Measurements from ENCODE around the gene NUP205. TPM values are rescaled to one million over a fixed set of nuclear protein-coding genes. Genes with fewer than 3 reads are reported as not detected.

The NUP205 gene
- total and polyA plus RNA-seq, 2 of the 13 experiments (the other 11 are each of a cell fraction or from before 2014, with no cell fraction given): 46.2 to 87.2 TPM

- no peak overlapping the region for H3K27ac ChIP-seq (ENCODE audit: extremely low read length, insufficient read depth, low read length)
- H3K79me2 ChIP-seq (ENCODE audit: insufficient read depth, low read length): peaks cover 5% of the 10 kb centered on the region
- TF ChIP-seq MED13 (CRISPR knock-in tag; IDR thresholded peaks at IDR 0.05): no peak
- no peak for TF ChIP-seq ZSCAN12 (CRISPR knock-in tag; IDR thresholded peaks at IDR 0.05)
- no peak for TF ChIP-seq ZFP90 (CRISPR knock-in tag; IDR thresholded peaks at IDR 0.05; ENCODE audit: borderline replicate concordance)
- no peak for TF ChIP-seq NR2F1 (CRISPR knock-in tag; IDR thresholded peaks at IDR 0.05)
- TF ChIP-seq ZMYM3 (CRISPR knock-in tag; IDR thresholded peaks at IDR 0.05): no peak
- no peak for TF ChIP-seq ZNF12 (CRISPR knock-in tag; IDR thresholded peaks at IDR 0.05)
- TF ChIP-seq TEAD3 (CRISPR knock-in tag; optimal IDR thresholded peaks at IDR 0.05; ENCODE audit: borderline replicate concordance): no peak
- TF ChIP-seq ZNF337 (CRISPR knock-in tag; IDR thresholded peaks at IDR 0.05; ENCODE audit: borderline replicate concordance, low read depth): no peak
- no peak for TF ChIP-seq MAFK (conservative IDR thresholded peaks at IDR 0.05 in 1 of 2, IDR thresholded peaks at IDR 0.05 in 1 of 2; ENCODE audit: low read length in 2 of 2)
- no peak for TF ChIP-seq TFAP4 (IDR thresholded peaks at IDR 0.05; ENCODE audit: borderline replicate concordance, low read depth)
- TF ChIP-seq GMEB2 (CRISPR knock-in tag; IDR thresholded peaks at IDR 0.05; ENCODE audit: low read depth): no peak
- TF ChIP-seq ZHX2 (IDR thresholded peaks at IDR 0.05; ENCODE audit: low read depth): no peak
- TF ChIP-seq ZHX2 (CRISPR knock-in tag; IDR thresholded peaks at IDR 0.05; ENCODE audit: borderline replicate concordance): no peak
- no peak for TF ChIP-seq TAF1 (CRISPR knock-in tag; IDR thresholded peaks at IDR 0.05)
- no peak for TF ChIP-seq HIVEP1 (CRISPR knock-in tag; IDR thresholded peaks at IDR 0.05)
- TF ChIP-seq RBFOX2 (IDR thresholded peaks at IDR 0.05; ENCODE audit: low read depth, low read length): no peak
- no peak for TF ChIP-seq GLI4 (CRISPR knock-in tag; IDR thresholded peaks at IDR 0.05; ENCODE audit: borderline replicate concordance)
Observed at GRCh38 chr7:135573541-135573940, 15.8 kb downstream of the NUP205 start.

More at GRCh38 chr7:135573541-135573940, 15.8 kb downstream of the NUP205 start:
- ChIA-PET POLR2A (no interaction called here), CTCF (ENCODE audit: low intra/inter-chr PET ratio, low total read pairs) (no interaction called here)
- BruUV-seq (replicated peaks): no TSS peak
- 95% methylated on average over 2 of the region's 2 CpGs for WGBS (ENCODE audit: low lambda C conversion rate)
- no peaks in the 10 kb centered on the region for H3K4me1 ChIP-seq (ENCODE audit: insufficient read depth, low read length)
- no peak overlapping the region for H3K4me3 ChIP-seq (replicated peaks in 1 of 3; ENCODE audit: insufficient read depth in 1 of 3, low read depth in 2 of 3, low read length in 3 of 3)
- H2AFZ ChIP-seq (ENCODE audit: low read length): no peak overlapping the region
- 0 out of 2 replicates have a peak, but pooled peaks cover 3% of the 10 kb centered on the region for H4K20me1 ChIP-seq (ENCODE audit: insufficient read depth, low read length)
- no peaks in the 10 kb centered on the region for H3K9me3 ChIP-seq (ENCODE audit: low read length)
- in situ Hi-C loops (cut with HindIII; ENCODE audit: extremely low pct_ligation_motif_present, low pct_unique_long_range_greater_than_20kb) (loop anchor here (25.0 kb wide), 1 partner anchor 286 kb away; no protein-coding TSS in a partner anchor), intact Hi-C loops (cut with micrococcal nuclease; ENCODE audit: unreplicated experiment) (no loop called here)
- no peaks in the 10 kb centered on the region for H3K27me3 ChIP-seq (ENCODE audit: control insufficient read depth in 1 of 2, insufficient read depth in 2 of 2, low read length in 2 of 2)
- FAIRE-seq (no peak), ATAC-seq (no peak), DNase-seq (ENCODE audit: low spot score) (no peak)
- H3K9ac ChIP-seq (ENCODE audit: insufficient read depth, low read depth, low read length): no peak overlapping the region
- peaks cover 17 to 62% of the 10 kb centered on the region in 2 experiments for H3K36me3 ChIP-seq (replicated peaks in 1 of 2; ENCODE audit: control insufficient read depth in 1 of 2, insufficient read depth in 2 of 2, low read length in 2 of 2)
- H3K4me2 ChIP-seq (ENCODE audit: low read depth, low read length): no peak overlapping the region

Data from HepG2 (cell line).